HG03025 (cell line): Measurements from ENCODE around the gene KYNU.
A peak's percentile ranks its signal among the peaks of the same experiment; 100 is the strongest.

Source experiments
- ATAC-seq: cut with Tn5 transposase; IDR thresholded peaks from one replicate; pipeline ENCODE4 v1.9.1; 2021; ENCODE audit warnings: mild to moderate bottlenecking, moderate library complexity; ENCODE audit not compliant: unreplicated experiment, low FRiP score

Gene KYNU

GRCh38 chr2:142952793-142953494, 75.5 kb downstream of the KYNU start:
- no peak for ATAC-seq

DNA sequence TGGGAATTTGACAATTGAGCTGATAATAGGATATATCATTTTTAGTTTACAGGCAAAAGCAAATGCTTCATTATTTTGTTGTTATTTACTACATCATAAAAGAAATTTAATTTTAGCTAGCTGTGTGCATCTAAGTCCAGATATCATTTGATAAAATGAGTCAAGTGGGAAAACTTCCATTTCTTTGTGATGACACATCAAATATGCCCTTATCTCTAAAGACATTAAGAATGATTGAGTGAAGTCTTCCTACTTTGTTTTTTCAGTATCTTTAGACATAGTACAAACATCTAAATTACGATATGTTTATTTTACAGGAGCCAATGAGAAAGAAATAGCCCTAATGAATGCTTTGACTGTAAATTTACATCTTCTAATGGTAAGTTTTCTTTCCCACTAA, 77.0 kb downstream of the KYNU start:
- no peak for ATAC-seq

GRCh38 chr2:142957144-142957543, 79.7 kb downstream of the KYNU start:
- ATAC-seq, result no peak

- ATAC-seq, result no peak
Observed at GRCh38 chr2:142961202-142961601, 83.7 kb downstream of the KYNU start.

DNA sequence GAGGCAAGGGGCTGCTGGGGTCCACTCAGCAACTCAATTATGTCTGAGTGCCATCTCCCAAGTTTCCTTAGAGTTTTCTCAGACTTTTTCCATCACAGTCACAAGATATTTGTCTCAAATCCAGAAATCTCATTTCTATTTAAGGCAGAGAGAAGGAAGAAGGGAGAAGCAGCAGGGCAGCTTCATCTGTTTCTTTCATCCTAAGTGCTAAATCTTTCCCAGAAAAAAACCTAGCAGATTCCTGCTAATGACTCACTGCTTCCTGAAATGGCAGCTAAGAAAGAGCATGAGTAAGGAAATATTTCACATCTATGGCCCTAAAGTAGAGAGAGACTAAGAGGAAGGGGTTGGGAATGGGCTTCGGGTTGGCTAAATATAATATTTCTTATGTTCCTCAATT, 88.0 kb downstream of the KYNU start:
- no peak for ATAC-seq

- no peak for ATAC-seq
Observed at GRCh38 chr2:142966284-142966683, 88.8 kb downstream of the KYNU start.

DNA sequence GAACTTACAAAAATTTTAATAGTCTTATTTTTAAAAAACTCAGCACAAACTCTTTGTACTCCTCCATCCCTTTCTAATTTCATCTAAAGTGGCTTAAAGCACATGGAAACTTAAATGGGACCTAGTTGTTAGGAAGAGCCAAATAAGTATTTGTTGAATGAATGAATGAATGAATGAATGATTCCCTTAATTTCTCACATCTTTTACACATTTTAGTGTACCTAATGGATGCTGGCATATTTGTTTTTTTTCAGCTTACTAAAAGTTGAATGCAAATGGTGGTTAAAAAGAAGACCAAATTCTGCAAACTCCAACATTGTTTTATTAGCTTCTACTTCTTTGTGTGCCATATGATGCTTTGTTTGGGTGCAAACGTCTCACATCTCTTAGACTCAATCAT, 89.6 kb downstream of the KYNU start:
- ATAC-seq, result no peak

DNA sequence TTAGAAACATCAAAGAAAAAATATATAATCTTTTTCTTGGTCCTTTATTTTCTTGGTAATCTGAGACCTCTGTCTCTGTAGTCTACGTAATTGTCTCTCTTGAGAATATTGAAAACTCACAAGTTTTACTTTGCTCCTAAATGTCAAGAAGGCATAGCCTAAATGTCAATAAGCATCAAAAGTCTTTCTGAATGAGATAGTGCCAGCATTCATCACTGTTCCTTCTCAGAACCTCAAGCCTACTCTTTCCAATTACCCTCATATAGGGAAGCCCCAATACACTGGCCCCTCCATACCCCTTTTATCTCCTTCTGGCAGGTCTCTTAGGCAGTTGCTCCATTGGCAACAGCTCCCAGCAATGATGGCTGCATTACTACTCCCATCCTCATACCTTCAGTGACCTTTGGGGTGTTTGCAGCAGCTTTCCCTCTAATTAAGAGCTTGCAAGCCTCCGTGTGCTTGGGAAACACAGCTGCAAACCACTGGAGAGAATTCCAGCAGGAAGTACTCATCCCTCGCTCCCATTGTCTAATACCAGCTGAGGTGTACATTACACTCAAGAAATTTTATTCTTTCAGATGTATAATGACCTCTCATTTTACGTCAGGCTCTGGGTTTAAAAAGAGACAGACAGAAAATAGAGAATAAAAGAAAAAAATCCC, 95.8 kb downstream of the KYNU start:
- no peak for ATAC-seq

GRCh38 chr2:142973822-142974207, 96.4 kb downstream of the KYNU start:
- no peak for ATAC-seq

- ATAC-seq, result no peak
Observed at GRCh38 chr2:142974288-142975024, 97.0 kb downstream of the KYNU start.

DNA sequence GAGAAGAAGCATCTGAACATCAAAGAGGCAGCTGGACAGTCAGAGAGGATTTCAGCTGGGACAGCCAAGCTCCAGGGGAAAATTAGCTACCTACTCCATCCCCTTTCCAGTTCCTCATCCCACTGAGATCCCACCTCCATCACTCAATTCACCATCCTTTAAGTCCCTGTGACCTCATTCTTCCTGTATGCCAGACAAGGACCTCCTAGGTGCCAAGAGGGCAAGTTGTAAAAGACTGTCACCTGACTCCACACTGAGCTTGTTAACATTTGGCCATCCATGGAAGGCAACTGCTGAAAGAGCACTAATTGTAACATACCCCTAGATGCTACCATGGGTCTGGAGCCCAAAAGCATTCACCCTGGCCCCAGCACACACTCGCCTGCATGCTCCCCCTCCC, 97.8 kb downstream of the KYNU start:
- no peak for ATAC-seq

DNA sequence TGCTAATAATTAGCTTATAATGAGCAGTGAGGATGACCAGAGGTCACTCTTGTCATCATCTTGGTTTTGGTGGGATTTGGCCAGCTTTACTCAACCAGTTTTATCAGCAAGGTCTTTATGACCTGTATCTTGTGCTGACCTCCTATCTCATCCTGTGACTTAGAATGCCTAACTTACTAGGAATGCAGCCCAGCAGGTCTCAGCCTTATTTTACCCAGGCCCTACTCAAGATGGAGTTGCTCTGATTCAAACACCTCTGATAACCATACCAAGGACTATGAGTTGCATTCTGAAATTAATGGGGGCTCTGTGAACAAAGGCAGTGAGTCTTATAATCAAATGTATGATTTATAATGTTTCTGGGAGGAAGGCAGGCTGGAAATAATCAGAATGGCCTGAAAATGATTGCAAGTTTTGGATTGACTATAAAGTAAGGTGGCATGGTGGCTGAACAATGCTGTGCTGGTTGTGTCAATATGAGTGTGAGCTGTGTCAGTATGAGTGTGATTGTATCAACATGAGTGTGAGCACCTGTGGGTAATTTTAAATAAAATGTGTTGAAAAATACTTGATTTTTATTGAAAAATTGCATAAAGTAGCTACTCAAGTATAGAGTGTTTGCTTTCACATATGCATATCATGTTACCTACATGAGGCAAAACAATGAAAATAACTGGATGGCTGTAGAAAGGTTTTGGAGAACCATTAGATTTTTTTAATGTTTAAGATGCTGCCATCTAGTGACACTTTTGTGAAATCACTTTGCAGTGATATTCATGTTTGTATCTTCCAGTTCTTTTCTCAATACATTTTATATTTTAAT, 103.0 kb downstream of the KYNU start:
- ATAC-seq, result no peak

GRCh38 chr2:142981069-142981378, 103.6 kb downstream of the KYNU start:
- ATAC-seq, result no peak

DNA sequence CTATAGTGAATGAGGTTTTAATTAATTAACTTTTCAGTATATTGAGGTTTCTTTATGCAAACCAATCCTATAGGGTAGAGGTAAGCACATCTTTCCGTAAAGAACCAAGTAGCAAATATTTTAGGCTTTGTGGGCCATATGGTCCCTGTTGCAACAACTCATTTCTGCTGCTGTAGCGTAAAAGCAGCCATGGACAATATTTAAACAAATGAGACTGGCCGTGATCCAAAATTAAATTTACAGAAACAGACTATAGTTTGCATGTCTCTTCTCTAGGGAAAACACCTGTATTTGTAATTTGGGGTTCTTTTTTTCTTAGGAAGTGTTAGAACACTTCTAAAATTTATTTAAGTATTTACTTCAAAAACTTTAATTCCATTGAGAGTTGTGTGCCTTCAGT, 104.3 kb downstream of the KYNU start:
- no peak for ATAC-seq

DNA sequence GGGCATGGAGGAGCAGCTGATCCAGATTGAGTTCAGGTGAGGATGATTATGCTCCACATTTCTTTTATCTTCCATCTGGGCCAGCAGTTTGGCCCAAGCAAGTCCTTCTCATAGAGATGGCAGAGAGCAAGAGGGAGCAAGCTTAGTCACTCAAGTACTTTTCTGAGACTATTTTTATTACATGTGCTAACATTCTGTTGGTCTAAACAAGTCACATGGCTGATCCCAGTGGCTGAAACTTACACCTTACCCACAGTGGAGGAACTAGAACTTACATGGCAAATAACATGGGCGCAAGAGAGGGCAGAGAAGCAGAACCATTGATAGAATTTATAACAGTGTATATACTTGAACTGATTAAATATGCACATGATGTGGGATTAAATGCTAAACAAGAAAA, 105.7 kb downstream of the KYNU start:
- peak; percentile 44 for ATAC-seq

DNA sequence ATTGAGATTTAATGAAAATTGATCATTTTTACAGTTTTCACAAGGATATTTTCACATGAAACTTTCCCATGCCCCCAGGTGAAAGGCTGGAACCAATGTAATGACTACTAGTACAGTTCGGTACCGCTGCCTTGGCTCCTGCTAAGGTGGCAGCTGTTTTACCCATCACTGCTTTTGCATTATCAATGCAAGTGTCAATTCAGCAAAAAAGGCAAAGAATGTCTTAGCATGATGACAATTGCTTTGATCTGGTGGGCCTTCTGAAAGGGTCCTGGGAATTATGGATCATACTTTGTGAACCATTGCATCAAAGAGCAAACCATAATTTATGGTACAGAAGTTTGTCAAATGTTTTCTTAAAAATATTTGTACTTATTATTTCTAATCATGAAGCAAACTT, 107.2 kb downstream of the KYNU start:
- ATAC-seq, result no peak

GRCh38 chr2:142987044-142987443, 109.6 kb downstream of the KYNU start:
- no peak for ATAC-seq

- ATAC-seq, result peak; percentile 61
Observed at GRCh38 chr2:142989273-142990204, 112.1 kb downstream of the KYNU start.

- ATAC-seq, result no peak
Observed at GRCh38 chr2:142991295-142991694, 113.8 kb downstream of the KYNU start.

DNA sequence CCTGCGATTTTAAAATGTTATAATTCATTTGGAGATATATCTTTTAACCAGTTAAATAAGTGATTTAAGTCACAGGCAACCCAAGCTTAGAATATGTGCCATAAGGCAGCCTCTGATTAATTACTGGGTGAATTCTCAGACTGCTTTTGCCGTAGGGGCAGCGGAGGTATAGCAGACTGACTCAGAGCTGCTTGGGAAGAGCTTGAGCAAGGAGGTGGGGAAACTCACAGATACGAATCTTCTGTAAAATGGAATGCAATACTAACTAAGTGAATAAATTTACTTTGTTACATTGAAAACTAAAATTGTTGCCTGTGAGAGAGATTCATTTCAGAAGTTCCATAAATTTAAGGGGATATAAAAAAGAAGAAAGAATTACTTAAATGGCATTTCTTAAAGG, 115.4 kb downstream of the KYNU start:
- ATAC-seq, result no peak
